ENCODE results near the gene LLPH. TPM values are rescaled to one million over a fixed set of nuclear protein-coding genes. Genes with fewer than 3 reads are reported as not detected.
A peak's percentile ranks its signal among the peaks of the same experiment; 100 is the strongest.

The LLPH gene
- polyA plus RNA-seq, 3 donors: 3.1 to 44.0 (median 33.4) TPM

DNA sequence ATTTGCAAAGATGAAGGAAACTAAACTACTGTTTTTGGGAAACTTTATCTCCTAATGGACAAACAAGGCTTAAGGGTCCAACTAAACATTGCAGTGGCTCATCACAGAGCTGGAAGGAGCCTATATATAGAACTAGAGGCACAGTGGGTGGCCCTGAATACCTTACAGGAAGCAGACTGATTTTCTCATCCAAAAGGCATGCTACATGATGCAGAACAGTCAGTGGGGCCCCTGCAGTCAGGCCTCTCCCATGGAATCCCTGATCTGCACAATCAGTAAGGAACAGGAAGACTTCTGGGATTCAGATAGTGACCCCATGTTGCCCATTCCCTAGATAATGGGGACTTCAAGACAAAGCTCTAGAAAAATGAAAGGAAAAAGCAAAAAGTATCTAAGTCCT is 1.9 kb upstream of the LLPH start:
- no peak for DNase-seq
- H3K79me2 ChIP-seq (ENCODE audit: insufficient read depth, low read length): peaks cover 74% of the 10 kb centered on the region
- TF ChIP-seq, protein P1, sequence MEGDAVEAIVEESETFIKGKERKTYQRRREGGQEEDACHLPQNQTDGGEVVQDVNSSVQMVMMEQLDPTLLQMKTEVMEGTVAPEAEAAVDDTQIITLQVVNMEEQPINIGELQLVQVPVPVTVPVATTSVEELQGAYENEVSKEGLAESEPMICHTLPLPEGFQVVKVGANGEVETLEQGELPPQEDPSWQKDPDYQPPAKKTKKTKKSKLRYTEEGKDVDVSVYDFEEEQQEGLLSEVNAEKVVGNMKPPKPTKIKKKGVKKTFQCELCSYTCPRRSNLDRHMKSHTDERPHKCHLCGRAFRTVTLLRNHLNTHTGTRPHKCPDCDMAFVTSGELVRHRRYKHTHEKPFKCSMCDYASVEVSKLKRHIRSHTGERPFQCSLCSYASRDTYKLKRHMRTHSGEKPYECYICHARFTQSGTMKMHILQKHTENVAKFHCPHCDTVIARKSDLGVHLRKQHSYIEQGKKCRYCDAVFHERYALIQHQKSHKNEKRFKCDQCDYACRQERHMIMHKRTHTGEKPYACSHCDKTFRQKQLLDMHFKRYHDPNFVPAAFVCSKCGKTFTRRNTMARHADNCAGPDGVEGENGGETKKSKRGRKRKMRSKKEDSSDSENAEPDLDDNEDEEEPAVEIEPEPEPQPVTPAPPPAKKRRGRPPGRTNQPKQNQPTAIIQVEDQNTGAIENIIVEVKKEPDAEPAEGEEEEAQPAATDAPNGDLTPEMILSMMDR (IDR thresholded peaks at IDR 0.05): no peak
- no peak overlapping the region for H3K9ac ChIP-seq (ENCODE audit: insufficient read depth, low read length, poor library complexity, severe bottlenecking)
- no peak overlapping the region for H3K4me3 ChIP-seq (replicated peaks in 1 of 3; ENCODE audit: low read depth in 2 of 3, low read length in 3 of 3)
- no peak overlapping the region for H3K4me2 ChIP-seq (replicated peaks; ENCODE audit: extremely low read depth, low read length, poor library complexity, severe bottlenecking)
- H3K27ac ChIP-seq (ENCODE audit: low read depth in 1 of 2, low read length in 2 of 2): no peak overlapping the region
- Mint-ChIP-seq H3K27ac (peak overlapping the region in 3 of 7 donors; percentile 41 to 73 (median 57)), H3K4me3 (no peak overlapping the region), H3K27me3 (ENCODE audit: low read depth in 3 of 3) (peaks cover 0 to 2% (median 0%) of the 10 kb centered on the region in 3 donors), H3K9me3 (no peaks in the 10 kb centered on the region), H3K4me1 (peaks cover 45% of the 10 kb centered on the region), H3K36me3 (peaks cover 25 to 34% of the 10 kb centered on the region in 2 donors)
- intact Hi-C loops (cut with micrococcal nuclease): no loop called here
- H2AFZ ChIP-seq (ENCODE audit: insufficient read depth, low read depth, low read length, poor library complexity, severe bottlenecking): no peak overlapping the region
- H3K9me3 ChIP-seq (replicated peaks in 1 of 2; ENCODE audit: control insufficient read depth in 1 of 2, insufficient read depth in 1 of 2, low read length in 2 of 2): no peaks in the 10 kb centered on the region
- H3K4me1 ChIP-seq (ENCODE audit: control insufficient read depth in 1 of 2, insufficient read depth in 2 of 2, low read length in 2 of 2): peaks cover 21 to 46% of the 10 kb centered on the region in 2 donors
- H3K36me3 ChIP-seq (replicated peaks in 1 of 2; ENCODE audit: control insufficient read depth in 1 of 2, insufficient read depth in 2 of 2, low read length in 2 of 2): peaks cover 27 to 28% of the 10 kb centered on the region in 2 donors
- no peaks in the 10 kb centered on the region for H3K27me3 ChIP-seq (ENCODE audit: control insufficient read depth in 2 of 2, insufficient read depth in 2 of 2, low read length in 2 of 2)
- H4K20me1 ChIP-seq (ENCODE audit: insufficient read depth, low read length): peaks cover 4% of the 10 kb centered on the region

DNA sequence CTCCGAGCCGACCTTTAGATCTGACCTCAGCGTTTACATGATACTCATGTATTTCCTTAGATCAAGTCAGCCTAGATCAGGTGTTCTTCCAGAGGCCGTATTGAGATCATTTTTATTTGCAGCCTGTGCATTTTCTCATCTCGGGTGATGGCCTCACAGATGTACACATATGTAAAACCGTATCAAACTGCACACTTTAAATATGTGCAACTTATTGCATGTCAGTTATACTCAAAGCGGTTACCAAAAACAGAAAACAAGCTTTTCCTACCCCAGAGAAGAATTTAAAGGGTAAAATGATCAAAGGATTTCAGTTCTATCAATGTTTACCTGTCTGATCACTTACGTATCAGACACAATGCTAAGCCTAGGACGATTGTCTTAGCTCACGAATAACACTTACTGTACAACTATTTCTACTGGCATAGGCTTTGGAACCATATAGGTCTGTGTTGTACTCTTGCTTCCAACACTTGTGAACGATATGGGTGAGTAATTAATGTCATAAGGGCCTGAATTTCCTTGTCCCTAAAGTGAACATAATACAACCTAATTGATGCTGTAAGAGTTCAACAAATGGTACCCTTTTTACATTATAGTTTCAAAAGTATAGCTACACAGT is 628 bp upstream of the LLPH start:
- no peak for DNase-seq
- WGBS (ENCODE audit: insufficient coverage): 0% methylated on average over 4 of the region's 11 CpGs
- peaks cover 76% of the 10 kb centered on the region for H3K79me2 ChIP-seq (ENCODE audit: insufficient read depth, low read length)
- H3K9me3 Mint-ChIP-seq: no peaks in the 10 kb centered on the region
- peak overlapping the region; percentile 94 to 98 (median 97) for H3K27ac Mint-ChIP-seq
- peak overlapping the region; percentile 66 to 94 for H3K27ac ChIP-seq (ENCODE audit: low read depth in 1 of 2, low read length in 2 of 2)
- peak overlapping the region; percentile 89 for H3K4me2 ChIP-seq (replicated peaks; ENCODE audit: extremely low read depth, low read length, poor library complexity, severe bottlenecking)
- no peaks in the 10 kb centered on the region for H3K9me3 ChIP-seq (replicated peaks in 1 of 2; ENCODE audit: control insufficient read depth in 1 of 2, insufficient read depth in 1 of 2, low read length in 2 of 2)
- peaks cover 0 to 2% (median 0%) of the 10 kb centered on the region in 3 donors for H3K27me3 Mint-ChIP-seq (ENCODE audit: low read depth in 3 of 3)
- H3K9ac ChIP-seq (ENCODE audit: insufficient read depth, low read length, poor library complexity, severe bottlenecking): peak overlapping the region; percentile 84
- H3K27me3 ChIP-seq (ENCODE audit: control insufficient read depth in 2 of 2, insufficient read depth in 2 of 2, low read length in 2 of 2): no peaks in the 10 kb centered on the region
- H3K36me3 ChIP-seq (replicated peaks in 1 of 2; ENCODE audit: control insufficient read depth in 1 of 2, insufficient read depth in 2 of 2, low read length in 2 of 2): peaks cover 25 to 28% of the 10 kb centered on the region in 2 donors
- H2AFZ ChIP-seq (ENCODE audit: insufficient read depth, low read depth, low read length, poor library complexity, severe bottlenecking): peak overlapping the region; percentile 92
- intact Hi-C loops (cut with micrococcal nuclease): no loop called here
- H4K20me1 ChIP-seq (ENCODE audit: insufficient read depth, low read length): peaks cover 8% of the 10 kb centered on the region
- H3K36me3 Mint-ChIP-seq: peaks cover 30 to 36% of the 10 kb centered on the region in 2 donors
- H3K4me1 ChIP-seq (ENCODE audit: control insufficient read depth in 1 of 2, insufficient read depth in 2 of 2, low read length in 2 of 2): peaks cover 21 to 47% of the 10 kb centered on the region in 2 donors
- H3K4me3 Mint-ChIP-seq: peak overlapping the region; percentile 98 to 99
- peak overlapping the region; percentile 65 to 94 (median 81) for H3K4me3 ChIP-seq (replicated peaks in 1 of 3; ENCODE audit: low read depth in 2 of 3, low read length in 3 of 3)
- H3K4me1 Mint-ChIP-seq: peaks cover 46% of the 10 kb centered on the region
- TF ChIP-seq, protein P1 (IDR thresholded peaks at IDR 0.05): no peak

Measured in CD14-positive monocyte (primary cell).